ENCODE data around the gene TAS2R20.

GRCh38 chr12:11014234-11014633 lies 16.1 kb upstream of the TAS2R20 start:
- no peak for TF ChIP-seq CTCF (IDR thresholded peaks at IDR 0.05)
- TF ChIP-seq EZH2 (IDR thresholded peaks at IDR 0.05): no peak
